ENCODE measurements around the gene CATSPERE.

Gene CATSPERE

GRCh38 chr1:244447552-244447951 lies 13.5 kb upstream of the CATSPERE start:
- no peak overlapping the region for H3K4me3 ChIP-seq (replicated peaks in 1 of 2; ENCODE audit: low read depth in 2 of 2, low read length in 2 of 2)
- no peak for DNase-seq (ENCODE audit: low read depth in 2 of 2)
- TF ChIP-seq CTCF (IDR thresholded peaks at IDR 0.05; ENCODE audit: low read depth, low read length): no peak

- H3K4me3 ChIP-seq (replicated peaks in 1 of 2; ENCODE audit: low read depth in 2 of 2, low read length in 2 of 2): no peak overlapping the region
- no peak for DNase-seq (ENCODE audit: low read depth in 2 of 2)
- no peak for TF ChIP-seq CTCF (IDR thresholded peaks at IDR 0.05; ENCODE audit: low read depth, low read length)
Observed at GRCh38 chr1:244448279-244449036, 12.6 kb upstream of the CATSPERE start.

GRCh38 chr1:244449936-244450508 lies 11.1 kb upstream of the CATSPERE start:
- no peak for DNase-seq (ENCODE audit: low read depth in 2 of 2)
- TF ChIP-seq CTCF (IDR thresholded peaks at IDR 0.05; ENCODE audit: low read depth, low read length): no peak
- peak overlapping the region; percentile 92 to 95 for H3K4me3 ChIP-seq (replicated peaks in 1 of 2; ENCODE audit: low read depth in 2 of 2, low read length in 2 of 2)

GRCh38 chr1:244450597-244451538 lies 10.2 kb upstream of the CATSPERE start:
- peak; percentile 75 to 84 for DNase-seq (ENCODE audit: low read depth in 2 of 2)
- H3K4me3 ChIP-seq (replicated peaks in 1 of 2; ENCODE audit: low read depth in 2 of 2, low read length in 2 of 2): peak overlapping the region; percentile 92 to 95
- TF ChIP-seq CTCF (IDR thresholded peaks at IDR 0.05; ENCODE audit: low read depth, low read length): no peak

GRCh38 chr1:244451539-244451950 lies 9.5 kb upstream of the CATSPERE start, which contains the start of gene ADSS2:
TSS of gene ADSS2 (minus strand) at chr1:244451909. CDS start at chr1:244451817, 92 bp downstream.
- no peak for TF ChIP-seq CTCF (IDR thresholded peaks at IDR 0.05; ENCODE audit: low read depth, low read length)
- peak within 1 kb of the TSS; percentile 92 to 95 for H3K4me3 ChIP-seq (replicated peaks in 1 of 2; ENCODE audit: low read depth in 2 of 2, low read length in 2 of 2)
- no peak for DNase-seq (ENCODE audit: low read depth in 2 of 2)

GRCh38 chr1:244451951-244452795 lies 8.9 kb upstream of the CATSPERE start:
- peak; percentile 99 to 100 for DNase-seq (ENCODE audit: low read depth in 2 of 2)
- peak; percentile 30 for TF ChIP-seq CTCF (IDR thresholded peaks at IDR 0.05; ENCODE audit: low read depth, low read length)
- H3K4me3 ChIP-seq (replicated peaks in 1 of 2; ENCODE audit: low read depth in 2 of 2, low read length in 2 of 2): peak overlapping the region; percentile 27 to 95

Measured in cardiac fibroblast (primary cell).